ENCODE data around the gene MLF1.

MLF1 gene

DNA sequence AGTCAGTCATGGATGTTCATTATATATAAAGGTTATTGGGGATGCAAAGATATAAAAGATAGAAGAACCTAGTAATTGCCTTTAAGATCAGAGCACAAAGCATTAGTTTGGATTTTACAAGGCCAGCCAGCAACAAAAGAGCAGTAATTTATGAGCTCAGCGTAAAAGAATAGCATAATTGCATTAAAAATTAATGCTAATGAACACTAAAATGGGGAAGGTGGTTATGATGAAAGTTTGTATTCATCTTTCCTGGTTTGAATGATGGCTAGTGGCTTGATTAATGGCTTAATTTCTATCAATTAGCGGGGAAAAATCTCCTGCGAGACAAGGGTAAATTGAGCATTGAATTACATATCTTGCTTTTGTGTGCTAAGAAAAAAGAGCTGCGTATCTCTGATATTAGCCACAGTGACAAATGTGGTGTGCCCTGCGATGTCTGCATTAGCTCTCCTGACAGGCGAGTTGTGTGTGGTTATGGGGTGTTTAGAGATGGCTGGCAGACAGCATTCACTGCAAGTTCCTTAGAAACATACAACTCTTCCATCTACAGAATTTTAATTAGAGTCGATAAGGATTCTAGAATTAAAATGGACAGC is 42.8 kb upstream of the MLF1 start:
- H3K4me1 ChIP-seq (ENCODE audit: control insufficient read depth, insufficient read depth, low read length): peaks cover 5% of the 10 kb centered on the region; the same call in 1 of the 2 replicates
- no peaks in the 10 kb centered on the region for H3K9me3 ChIP-seq (ENCODE audit: control insufficient read depth, insufficient read depth, low read depth, low read length)
- no peak overlapping the region for H3K4me3 ChIP-seq (ENCODE audit: low read depth, low read length)
- ChIA-PET POLR2A (no interaction called here), CTCF (interaction anchor here (0.6 to 1.8 kb wide), 4 partner anchors 11 to 454 kb away, joined by 3 to 6 read pairs (median 4); no protein-coding TSS in a partner anchor)
- no peak for TF ChIP-seq YY2 (tag by site-specific recombination; IDR thresholded peaks at IDR 0.05)
- TF ChIP-seq, protein P1, sequence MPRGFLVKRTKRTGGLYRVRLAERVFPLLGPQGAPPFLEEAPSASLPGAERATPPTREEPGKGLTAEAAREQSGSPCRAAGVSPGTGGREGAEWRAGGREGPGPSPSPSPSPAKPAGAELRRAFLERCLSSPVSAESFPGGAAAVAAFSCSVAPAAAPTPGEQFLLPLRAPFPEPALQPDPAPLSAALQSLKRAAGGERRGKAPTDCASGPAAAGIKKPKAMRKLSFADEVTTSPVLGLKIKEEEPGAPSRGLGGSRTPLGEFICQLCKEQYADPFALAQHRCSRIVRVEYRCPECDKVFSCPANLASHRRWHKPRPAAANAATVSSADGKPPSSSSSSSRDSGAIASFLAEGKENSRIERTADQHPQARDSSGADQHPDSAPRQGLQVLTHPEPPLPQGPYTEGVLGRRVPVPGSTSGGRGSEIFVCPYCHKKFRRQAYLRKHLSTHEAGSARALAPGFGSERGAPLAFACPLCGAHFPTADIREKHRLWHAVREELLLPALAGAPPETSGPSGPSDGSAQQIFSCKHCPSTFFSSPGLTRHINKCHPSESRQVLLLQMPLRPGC (tag by site-specific recombination; IDR thresholded peaks at IDR 0.05): no peak
- TF ChIP-seq ZNF169 (tag by site-specific recombination; IDR thresholded peaks at IDR 0.05): no peak
- TF ChIP-seq, protein P2, sequence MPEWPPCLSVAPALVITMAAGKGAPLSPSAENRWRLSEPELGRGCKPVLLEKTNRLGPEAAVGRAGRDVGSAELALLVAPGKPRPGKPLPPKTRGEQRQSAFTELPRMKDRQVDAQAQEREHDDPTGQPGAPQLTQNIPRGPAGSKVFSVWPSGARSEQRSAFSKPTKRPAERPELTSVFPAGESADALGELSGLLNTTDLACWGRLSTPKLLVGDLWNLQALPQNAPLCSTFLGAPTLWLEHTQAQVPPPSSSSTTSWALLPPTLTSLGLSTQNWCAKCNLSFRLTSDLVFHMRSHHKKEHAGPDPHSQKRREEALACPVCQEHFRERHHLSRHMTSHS (tag by site-specific recombination; IDR thresholded peaks at IDR 0.05): no peak
- TF ChIP-seq ZNF677 (tag by site-specific recombination; IDR thresholded peaks at IDR 0.05): no peak
- TF ChIP-seq, protein P3, sequence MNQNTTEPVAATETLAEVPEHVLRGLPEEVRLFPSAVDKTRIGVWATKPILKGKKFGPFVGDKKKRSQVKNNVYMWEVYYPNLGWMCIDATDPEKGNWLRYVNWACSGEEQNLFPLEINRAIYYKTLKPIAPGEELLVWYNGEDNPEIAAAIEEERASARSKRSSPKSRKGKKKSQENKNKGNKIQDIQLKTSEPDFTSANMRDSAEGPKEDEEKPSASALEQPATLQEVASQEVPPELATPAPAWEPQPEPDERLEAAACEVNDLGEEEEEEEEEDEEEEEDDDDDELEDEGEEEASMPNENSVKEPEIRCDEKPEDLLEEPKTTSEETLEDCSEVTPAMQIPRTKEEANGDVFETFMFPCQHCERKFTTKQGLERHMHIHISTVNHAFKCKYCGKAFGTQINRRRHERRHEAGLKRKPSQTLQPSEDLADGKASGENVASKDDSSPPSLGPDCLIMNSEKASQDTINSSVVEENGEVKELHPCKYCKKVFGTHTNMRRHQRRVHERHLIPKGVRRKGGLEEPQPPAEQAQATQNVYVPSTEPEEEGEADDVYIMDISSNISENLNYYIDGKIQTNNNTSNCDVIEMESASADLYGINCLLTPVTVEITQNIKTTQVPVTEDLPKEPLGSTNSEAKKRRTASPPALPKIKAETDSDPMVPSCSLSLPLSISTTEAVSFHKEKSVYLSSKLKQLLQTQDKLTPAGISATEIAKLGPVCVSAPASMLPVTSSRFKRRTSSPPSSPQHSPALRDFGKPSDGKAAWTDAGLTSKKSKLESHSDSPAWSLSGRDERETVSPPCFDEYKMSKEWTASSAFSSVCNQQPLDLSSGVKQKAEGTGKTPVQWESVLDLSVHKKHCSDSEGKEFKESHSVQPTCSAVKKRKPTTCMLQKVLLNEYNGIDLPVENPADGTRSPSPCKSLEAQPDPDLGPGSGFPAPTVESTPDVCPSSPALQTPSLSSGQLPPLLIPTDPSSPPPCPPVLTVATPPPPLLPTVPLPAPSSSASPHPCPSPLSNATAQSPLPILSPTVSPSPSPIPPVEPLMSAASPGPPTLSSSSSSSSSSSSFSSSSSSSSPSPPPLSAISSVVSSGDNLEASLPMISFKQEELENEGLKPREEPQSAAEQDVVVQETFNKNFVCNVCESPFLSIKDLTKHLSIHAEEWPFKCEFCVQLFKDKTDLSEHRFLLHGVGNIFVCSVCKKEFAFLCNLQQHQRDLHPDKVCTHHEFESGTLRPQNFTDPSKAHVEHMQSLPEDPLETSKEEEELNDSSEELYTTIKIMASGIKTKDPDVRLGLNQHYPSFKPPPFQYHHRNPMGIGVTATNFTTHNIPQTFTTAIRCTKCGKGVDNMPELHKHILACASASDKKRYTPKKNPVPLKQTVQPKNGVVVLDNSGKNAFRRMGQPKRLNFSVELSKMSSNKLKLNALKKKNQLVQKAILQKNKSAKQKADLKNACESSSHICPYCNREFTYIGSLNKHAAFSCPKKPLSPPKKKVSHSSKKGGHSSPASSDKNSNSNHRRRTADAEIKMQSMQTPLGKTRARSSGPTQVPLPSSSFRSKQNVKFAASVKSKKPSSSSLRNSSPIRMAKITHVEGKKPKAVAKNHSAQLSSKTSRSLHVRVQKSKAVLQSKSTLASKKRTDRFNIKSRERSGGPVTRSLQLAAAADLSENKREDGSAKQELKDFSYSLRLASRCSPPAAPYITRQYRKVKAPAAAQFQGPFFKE (tag by site-specific recombination; IDR thresholded peaks at IDR 0.05; ENCODE audit: borderline replicate concordance): no peak
- no peak for TF ChIP-seq ZNF777 (tag by site-specific recombination; IDR thresholded peaks at IDR 0.05; ENCODE audit: borderline replicate concordance)
- H3K36me3 ChIP-seq (ENCODE audit: control insufficient read depth in 2 of 2, insufficient read depth in 1 of 2, low read length in 2 of 2): no peaks in the 10 kb centered on the region
- no peak overlapping the region for H3K27ac ChIP-seq (ENCODE audit: extremely low read depth, low read depth, low read length)

DNA sequence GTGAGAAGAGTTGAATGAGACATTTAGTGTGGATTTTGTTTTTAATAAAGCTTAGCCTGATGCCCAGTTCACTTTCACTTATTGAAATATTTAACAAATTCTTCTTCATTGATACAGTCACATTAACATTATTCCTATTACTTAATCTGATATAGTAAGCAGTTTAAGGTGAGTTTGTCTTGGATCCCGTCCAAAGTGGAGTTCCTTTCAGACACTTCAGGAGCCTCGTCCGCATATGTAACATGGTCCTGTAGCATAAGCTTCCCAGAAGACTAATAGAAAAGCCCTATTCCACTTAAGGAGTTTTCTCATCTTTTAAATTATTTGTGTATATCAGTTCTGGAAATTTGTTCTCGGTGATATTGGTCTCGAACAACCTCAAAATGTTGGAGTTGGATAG is 39.7 kb upstream of the MLF1 start:
- no peaks in the 10 kb centered on the region for H3K9me3 ChIP-seq (ENCODE audit: control insufficient read depth, insufficient read depth, low read depth, low read length)
- POLR2A ChIA-PET: no interaction called here
- no peak for TF ChIP-seq BCL11A (tag by site-specific recombination; IDR thresholded peaks at IDR 0.05; ENCODE audit: low read depth)
- no peak for TF ChIP-seq ZSCAN16 (tag by site-specific recombination; IDR thresholded peaks at IDR 0.05)
- no peak for TF ChIP-seq ZNF558 (tag by site-specific recombination; IDR thresholded peaks at IDR 0.05)
- no peak for TF ChIP-seq ZNF610 (tag by site-specific recombination; IDR thresholded peaks at IDR 0.05; ENCODE audit: borderline replicate concordance)
- no peak for TF ChIP-seq ZNF10 (tag by site-specific recombination; IDR thresholded peaks at IDR 0.05)
- TF ChIP-seq, protein P4, sequence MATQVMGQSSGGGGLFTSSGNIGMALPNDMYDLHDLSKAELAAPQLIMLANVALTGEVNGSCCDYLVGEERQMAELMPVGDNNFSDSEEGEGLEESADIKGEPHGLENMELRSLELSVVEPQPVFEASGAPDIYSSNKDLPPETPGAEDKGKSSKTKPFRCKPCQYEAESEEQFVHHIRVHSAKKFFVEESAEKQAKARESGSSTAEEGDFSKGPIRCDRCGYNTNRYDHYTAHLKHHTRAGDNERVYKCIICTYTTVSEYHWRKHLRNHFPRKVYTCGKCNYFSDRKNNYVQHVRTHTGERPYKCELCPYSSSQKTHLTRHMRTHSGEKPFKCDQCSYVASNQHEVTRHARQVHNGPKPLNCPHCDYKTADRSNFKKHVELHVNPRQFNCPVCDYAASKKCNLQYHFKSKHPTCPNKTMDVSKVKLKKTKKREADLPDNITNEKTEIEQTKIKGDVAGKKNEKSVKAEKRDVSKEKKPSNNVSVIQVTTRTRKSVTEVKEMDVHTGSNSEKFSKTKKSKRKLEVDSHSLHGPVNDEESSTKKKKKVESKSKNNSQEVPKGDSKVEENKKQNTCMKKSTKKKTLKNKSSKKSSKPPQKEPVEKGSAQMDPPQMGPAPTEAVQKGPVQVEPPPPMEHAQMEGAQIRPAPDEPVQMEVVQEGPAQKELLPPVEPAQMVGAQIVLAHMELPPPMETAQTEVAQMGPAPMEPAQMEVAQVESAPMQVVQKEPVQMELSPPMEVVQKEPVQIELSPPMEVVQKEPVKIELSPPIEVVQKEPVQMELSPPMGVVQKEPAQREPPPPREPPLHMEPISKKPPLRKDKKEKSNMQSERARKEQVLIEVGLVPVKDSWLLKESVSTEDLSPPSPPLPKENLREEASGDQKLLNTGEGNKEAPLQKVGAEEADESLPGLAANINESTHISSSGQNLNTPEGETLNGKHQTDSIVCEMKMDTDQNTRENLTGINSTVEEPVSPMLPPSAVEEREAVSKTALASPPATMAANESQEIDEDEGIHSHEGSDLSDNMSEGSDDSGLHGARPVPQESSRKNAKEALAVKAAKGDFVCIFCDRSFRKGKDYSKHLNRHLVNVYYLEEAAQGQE (tag by site-specific recombination; IDR thresholded peaks at IDR 0.05): no peak
- TF ChIP-seq, protein P5, sequence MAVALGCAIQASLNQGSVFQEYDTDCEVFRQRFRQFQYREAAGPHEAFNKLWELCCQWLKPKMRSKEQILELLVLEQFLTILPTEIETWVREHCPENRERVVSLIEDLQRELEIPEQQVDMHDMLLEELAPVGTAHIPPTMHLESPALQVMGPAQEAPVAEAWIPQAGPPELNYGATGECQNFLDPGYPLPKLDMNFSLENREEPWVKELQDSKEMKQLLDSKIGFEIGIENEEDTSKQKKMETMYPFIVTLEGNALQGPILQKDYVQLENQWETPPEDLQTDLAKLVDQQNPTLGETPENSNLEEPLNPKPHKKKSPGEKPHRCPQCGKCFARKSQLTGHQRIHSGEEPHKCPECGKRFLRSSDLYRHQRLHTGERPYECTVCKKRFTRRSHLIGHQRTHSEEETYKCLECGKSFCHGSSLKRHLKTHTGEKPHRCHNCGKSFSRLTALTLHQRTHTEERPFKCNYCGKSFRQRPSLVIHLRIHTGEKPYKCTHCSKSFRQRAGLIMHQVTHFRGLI (tag by site-specific recombination; IDR thresholded peaks at IDR 0.05): no peak
- no peak for TF ChIP-seq ZNF830 (tag by site-specific recombination; IDR thresholded peaks at IDR 0.05; ENCODE audit: low read depth)
- TF ChIP-seq ZNF416 (tag by site-specific recombination; IDR thresholded peaks at IDR 0.05): no peak
- TF ChIP-seq FEZF1 (tag by site-specific recombination; IDR thresholded peaks at IDR 0.05): no peak
- TF ChIP-seq ZNF626 (tag by site-specific recombination; IDR thresholded peaks at IDR 0.05): no peak
- no peak for TF ChIP-seq ZNF112 (tag by site-specific recombination; IDR thresholded peaks at IDR 0.05)
- no peak for TF ChIP-seq RBAK (tag by site-specific recombination; IDR thresholded peaks at IDR 0.05)
- no peak for TF ChIP-seq ZNF555 (tag by site-specific recombination; conservative IDR thresholded peaks at IDR 0.05)

More for the DNA sequence above, 39.7 kb upstream of the MLF1 start:
- H3K4me3 ChIP-seq (ENCODE audit: low read depth, low read length): no peak overlapping the region
- H3K4me1 ChIP-seq (ENCODE audit: control insufficient read depth, insufficient read depth, low read length): peaks cover 5% of the 10 kb centered on the region; the same call in 1 of the 2 replicates
- H3K36me3 ChIP-seq (ENCODE audit: control insufficient read depth in 2 of 2, insufficient read depth in 1 of 2, low read length in 2 of 2): no peaks in the 10 kb centered on the region
- no peak overlapping the region for H3K27ac ChIP-seq (ENCODE audit: extremely low read depth, low read depth, low read length)
- CTCF ChIA-PET: interaction anchor here (0.5 to 1.5 kb wide), 13 partner anchors 9 to 925 kb away, joined by 3 to 7 read pairs (median 3); no protein-coding TSS in a partner anchor

Data from HEK293 (cell line).